SK-N-SH (cell line): ENCODE results near the gene CADPS2. TPM values are rescaled to one million over a fixed set of nuclear protein-coding genes. Genes with fewer than 3 reads are reported as not detected.

Source experiments
- CTCF ChIA-PET: fragments of 300-600, 350-600 bp; formaldehyde crosslinking; extraction: SDS; loops from one replicate; lab custom pipeline; 2021; lab: Yijun Ruan, JAX
- POLR2A ChIA-PET: fragments of 350-600 bp; sonication (Branson Sonifier 250); formaldehyde crosslinking; extraction: SDS; loops from one replicate; lab custom pipeline; 2020; ENCODE audit warnings: antibody characterized with exemption, inconsistent platforms; lab: Yijun Ruan, JAX
- DNase-seq: peaks from one replicate; pipeline ENCODE4 v3.0.0; 2012
- H2AFZ ChIP-seq: fragments of 200-600 bp; sonication (generic); 2 replicates; pipeline ENCODE4 v1.8.1; 2016; ENCODE audit warnings: antibody characterized with exemption, mild to moderate bottlenecking, low read depth
- H3F3A ChIP-seq: fragments of 200-600 bp; sonication (generic); replicated peaks from 2 replicates; pipeline ENCODE3; 2016; ENCODE audit warnings: antibody characterized with exemption, mild to moderate bottlenecking; ENCODE audit not compliant: insufficient read depth
- H3K27ac ChIP-seq, 2 experiments: fragments of 200-500 bp in 1 of 2; fragments of 200-600 bp in 1 of 2; sonication (Bioruptor generic) in 1 of 2; sonication (generic), shearing (Covaris generic) in 1 of 2; 2 replicates each; pipeline versions ENCODE4 v1.5.1 to v1.6.1; 2014 to 2016; ENCODE audit warnings: low read depth in 2 of 2, inconsistent platforms in 1 of 2, low read length in 1 of 2, mild to moderate bottlenecking in 1 of 2, mixed read lengths in 1 of 2
- H3K27me3 ChIP-seq: fragments of 200-600 bp; sonication (generic), shearing (Covaris generic); 2 replicates; pipeline ENCODE4 v1.6.1; 2016; ENCODE audit warnings: mixed run types; ENCODE audit not compliant: insufficient read depth
- H3K36me3 ChIP-seq, 2 experiments: fragments of 200-500 bp in 1 of 2; fragments of 200-600 bp in 1 of 2; sonication (Bioruptor generic) in 1 of 2; sonication (generic) in 1 of 2; replicated peaks in 1 of 2; 2 replicates each; pipeline versions ENCODE3 to v1.5.1; 2014 to 2016; ENCODE audit warnings: low read length in 1 of 2, mild to moderate bottlenecking in 1 of 2; ENCODE audit not compliant: insufficient read depth in 2 of 2, control insufficient read depth in 1 of 2
- H3K4me1 ChIP-seq, 2 experiments: fragments of 200-500 bp in 1 of 2; fragments of 200-600 bp in 1 of 2; sonication (Bioruptor generic) in 1 of 2; sonication (generic), shearing (Covaris generic) in 1 of 2; 2 replicates each; pipeline versions ENCODE4 v1.5.1 to v1.6.1; 2014 to 2016; ENCODE audit warnings: low read depth in 1 of 2, low read length in 1 of 2, mixed run types in 1 of 2; ENCODE audit not compliant: insufficient read depth in 2 of 2, control insufficient read depth in 1 of 2
- H3K4me2 ChIP-seq: fragments of 200-600 bp; sonication (generic), shearing (Covaris generic); 2 replicates; pipeline ENCODE4 v1.6.1; 2017; ENCODE audit warnings: mixed run types
- H3K4me3 ChIP-seq, 2 experiments: fragments of 200-500 bp in 1 of 2; fragments of 200-600 bp in 1 of 2; sonication (Bioruptor generic) in 1 of 2; sonication (generic), shearing (Covaris generic) in 1 of 2; 2 replicates each; pipeline versions ENCODE4 v1.5.1 to v1.8.1; 2014 to 2016; ENCODE audit warnings: low read depth in 2 of 2, inconsistent platforms in 1 of 2, low read length in 1 of 2, mild to moderate bottlenecking in 1 of 2, mixed read lengths in 1 of 2, moderate library complexity in 1 of 2
- H3K79me2 ChIP-seq: fragments of 200-600 bp; sonication (generic); 2 replicates; pipeline ENCODE4 v1.8.1; 2017; ENCODE audit warnings: mild to moderate bottlenecking; ENCODE audit not compliant: insufficient read depth
- H3K9ac ChIP-seq: fragments of 200-600 bp; sonication (generic); 2 replicates; pipeline ENCODE4 v1.6.1; 2017; ENCODE audit warnings: mixed run types
- H3K9me2 ChIP-seq: fragments of 200-600 bp; sonication (generic); 2 replicates; pipeline ENCODE4 v1.6.1; 2017; ENCODE audit warnings: mixed run types
- H3K9me3 ChIP-seq: fragments of 200-600 bp; sonication (generic); 2 replicates; pipeline ENCODE4 v1.6.1; 2017; ENCODE audit warnings: mixed run types, mild to moderate bottlenecking, moderate library complexity
- H4K20me1 ChIP-seq: fragments of 200-600 bp; sonication (generic); 2 replicates; pipeline ENCODE4 v1.6.1; 2017; ENCODE audit warnings: mild to moderate bottlenecking, mixed run types; ENCODE audit not compliant: insufficient read depth
- CHD2 ChIP-seq: fragments of 150-350 bp; IDR thresholded peaks from 2 replicates; pipeline ENCODE4 v1.6.1; 2018; ENCODE audit warnings: low read length; ENCODE audit not compliant: partially characterized antibody
- EZH2phosphoT487 ChIP-seq: fragments of 200-600 bp; sonication (generic); IDR thresholded peaks from 2 replicates; pipeline ENCODE4 v1.6.1; 2017; ENCODE audit warnings: low read depth, mixed run types, mild to moderate bottlenecking, antibody characterized with exemption, moderate library complexity, borderline replicate concordance
- FOSL2 ChIP-seq: IDR thresholded peaks from 2 replicates; pipeline ENCODE4 v1.4.0; 2012; ENCODE audit warnings: low read depth, mild to moderate bottlenecking, moderate library complexity, borderline replicate concordance
- FOXM1 ChIP-seq: IDR thresholded peaks from 2 replicates; pipeline ENCODE4 v1.4.0; 2012; ENCODE audit warnings: low read depth, mild to moderate bottlenecking
- GABPA ChIP-seq: IDR thresholded peaks from 2 replicates; pipeline ENCODE4 v1.4.0; 2012; ENCODE audit warnings: low read depth, mild to moderate bottlenecking
- MEF2A ChIP-seq: IDR thresholded peaks from 2 replicates; pipeline ENCODE4 v1.4.0; 2012; ENCODE audit warnings: low read depth, borderline replicate concordance
- NFIC ChIP-seq: IDR thresholded peaks from 2 replicates; pipeline ENCODE4 v1.4.0; 2012; ENCODE audit warnings: borderline replicate concordance
- RCOR1 ChIP-seq: fragments of 150-350 bp; IDR thresholded peaks from 2 replicates; pipeline ENCODE4 v1.6.1; 2017; ENCODE audit warnings: antibody characterized with exemption, low read length
- TAF1 ChIP-seq: IDR thresholded peaks from 2 replicates; pipeline ENCODE4 v1.6.1; 2012; ENCODE audit warnings: low read depth, mild to moderate bottlenecking, low read length, moderate library complexity, borderline replicate concordance
- TCF12 ChIP-seq: IDR thresholded peaks from 2 replicates; pipeline ENCODE4 v1.4.0; 2012
- TEAD4 ChIP-seq: IDR thresholded peaks from 2 replicates; pipeline ENCODE4 v1.4.0; 2012; ENCODE audit warnings: mild to moderate bottlenecking, borderline replicate concordance; ENCODE audit not compliant: insufficient read depth
- WGBS: methylation state at CpG from one replicate; pipeline ENCODE4 v1.1.6; 2017; ENCODE audit warnings: low lambda C conversion rate; 5-methylcytosine and 5-hydroxymethylcytosine counted together
- polyA plus RNA-seq, 3 experiments: library from polyadenylated mRNA; depleted of rRNA; stranded (reverse); fragments of >200 nt; gene quantifications; 2 replicates each; pipeline ENCODE4 v1.2.3, GENCODE V29; 2012
- TF ChIP-seq, protein P1 (sequence below): IDR thresholded peaks from 2 replicates; pipeline ENCODE4 v1.4.0; 2012; ENCODE audit warnings: low read depth, borderline replicate concordance
- TF ChIP-seq, protein P2 (sequence below): fragments of 150-350 bp; IDR thresholded peaks from 2 replicates; pipeline ENCODE4 v1.6.1; 2017; ENCODE audit warnings: antibody characterized with exemption, low read length, low read depth, borderline replicate concordance
- TF ChIP-seq, protein P3 (sequence below): IDR thresholded peaks from 2 replicates; pipeline ENCODE4 v1.4.0; 2012; ENCODE audit warnings: low read depth

Gene CADPS2
- polyA plus RNA-seq, 1 of the 3 experiments (the other 2 are of a cell fraction) = 0.05 TPM

GRCh38 chr7:122719010-122719578, 167.2 kb downstream of the CADPS2 start:
- ChIA-PET POLR2A (no interaction called here), CTCF (no interaction called here)
- no peaks in the 10 kb centered on the region for H3K9me3 ChIP-seq
- WGBS = 2% methylated on average over 4 of the region's 4 CpGs
- peaks cover 5% of the 10 kb centered on the region; the same call in 1 of the 2 replicates for H3K27me3 ChIP-seq
- no peaks in the 10 kb centered on the region for H3K79me2 ChIP-seq
- TF ChIP-seq GABPA = no peak
- no peak for TF ChIP-seq TCF12
- TF ChIP-seq TEAD4 = no peak
- TF ChIP-seq FOXM1 = no peak
- no peak for TF ChIP-seq MEF2A
- TF ChIP-seq, protein P1, sequence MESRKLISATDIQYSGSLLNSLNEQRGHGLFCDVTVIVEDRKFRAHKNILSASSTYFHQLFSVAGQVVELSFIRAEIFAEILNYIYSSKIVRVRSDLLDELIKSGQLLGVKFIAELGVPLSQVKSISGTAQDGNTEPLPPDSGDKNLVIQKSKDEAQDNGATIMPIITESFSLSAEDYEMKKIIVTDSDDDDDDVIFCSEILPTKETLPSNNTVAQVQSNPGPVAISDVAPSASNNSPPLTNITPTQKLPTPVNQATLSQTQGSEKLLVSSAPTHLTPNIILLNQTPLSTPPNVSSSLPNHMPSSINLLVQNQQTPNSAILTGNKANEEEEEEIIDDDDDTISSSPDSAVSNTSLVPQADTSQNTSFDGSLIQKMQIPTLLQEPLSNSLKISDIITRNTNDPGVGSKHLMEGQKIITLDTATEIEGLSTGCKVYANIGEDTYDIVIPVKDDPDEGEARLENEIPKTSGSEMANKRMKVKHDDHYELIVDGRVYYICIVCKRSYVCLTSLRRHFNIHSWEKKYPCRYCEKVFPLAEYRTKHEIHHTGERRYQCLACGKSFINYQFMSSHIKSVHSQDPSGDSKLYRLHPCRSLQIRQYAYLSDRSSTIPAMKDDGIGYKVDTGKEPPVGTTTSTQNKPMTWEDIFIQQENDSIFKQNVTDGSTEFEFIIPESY = no peak
- no peak for TF ChIP-seq TAF1
- no peak for TF ChIP-seq EZH2phosphoT487
- TF ChIP-seq CHD2 = no peak
- TF ChIP-seq, protein P2, sequence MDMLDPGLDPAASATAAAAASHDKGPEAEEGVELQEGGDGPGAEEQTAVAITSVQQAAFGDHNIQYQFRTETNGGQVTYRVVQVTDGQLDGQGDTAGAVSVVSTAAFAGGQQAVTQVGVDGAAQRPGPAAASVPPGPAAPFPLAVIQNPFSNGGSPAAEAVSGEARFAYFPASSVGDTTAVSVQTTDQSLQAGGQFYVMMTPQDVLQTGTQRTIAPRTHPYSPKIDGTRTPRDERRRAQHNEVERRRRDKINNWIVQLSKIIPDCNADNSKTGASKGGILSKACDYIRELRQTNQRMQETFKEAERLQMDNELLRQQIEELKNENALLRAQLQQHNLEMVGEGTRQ = no peak
- no peak for TF ChIP-seq RCOR1
- no peak for TF ChIP-seq NFIC
- no peak for TF ChIP-seq FOSL2
- no peak for DNase-seq
- H4K20me1 ChIP-seq = no peaks in the 10 kb centered on the region
- H3K4me2 ChIP-seq = no peak overlapping the region
- no peak overlapping the region for H3K4me3 ChIP-seq
- no peaks in the 10 kb centered on the region for H3K36me3 ChIP-seq
- H2AFZ ChIP-seq = no peak overlapping the region
- H3K9me2 ChIP-seq = no peaks in the 10 kb centered on the region
- H3K27ac ChIP-seq = no peak overlapping the region
- H3K9ac ChIP-seq = no peak overlapping the region
- H3F3A ChIP-seq = no peaks in the 10 kb centered on the region
- no peaks in the 10 kb centered on the region for H3K4me1 ChIP-seq

- H3F3A ChIP-seq = no peaks in the 10 kb centered on the region
- H3K4me2 ChIP-seq = no peak overlapping the region
- TF ChIP-seq, protein P3, sequence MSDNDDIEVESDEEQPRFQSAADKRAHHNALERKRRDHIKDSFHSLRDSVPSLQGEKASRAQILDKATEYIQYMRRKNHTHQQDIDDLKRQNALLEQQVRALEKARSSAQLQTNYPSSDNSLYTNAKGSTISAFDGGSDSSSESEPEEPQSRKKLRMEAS = no peak
- TF ChIP-seq, all 33 proteins: peak for 0
- 10% methylated on average over 6 of the region's 6 CpGs for WGBS
- ChIA-PET CTCF (no interaction called here), POLR2A (no interaction called here)
- H3K9me3 ChIP-seq = no peaks in the 10 kb centered on the region
- H3K27ac ChIP-seq = no peak overlapping the region
- no peak for DNase-seq
- no peaks in the 10 kb centered on the region for H3K9me2 ChIP-seq
- H3K4me3 ChIP-seq = no peak overlapping the region
- H3K79me2 ChIP-seq = no peaks in the 10 kb centered on the region
- peaks cover 5% of the 10 kb centered on the region; the same call in 1 of the 2 replicates for H3K27me3 ChIP-seq
- no peak overlapping the region for H2AFZ ChIP-seq
- H4K20me1 ChIP-seq = no peaks in the 10 kb centered on the region
- H3K36me3 ChIP-seq = no peaks in the 10 kb centered on the region
- H3K9ac ChIP-seq = no peak overlapping the region
- no peaks in the 10 kb centered on the region for H3K4me1 ChIP-seq
Observed at GRCh38 chr7:122717356-122718089, 168.7 kb downstream of the CADPS2 start.
